GM19324 (cell line): ENCODE data around the gene OR6J1.
"Not testable (repeated sequence)": the region's sequence is repeated elsewhere in the genome, so short reads cannot be mapped to it uniquely, and the experiment has no call there.

Experiments
- ATAC-seq: cut with Tn5 transposase; IDR thresholded peaks from one replicate; pipeline ENCODE4 v1.9.1; 2021; ENCODE audit warnings: mild to moderate bottlenecking, moderate library complexity; ENCODE audit not compliant: unreplicated experiment, low FRiP score

The OR6J1 gene

GRCh38 chr14:22644305-22644635 is at the start of gene OR6J1:
Gene OR6J1 (minus strand): TSS chr14:22644352. CDS start chr14:22634811, 9,541 bp downstream.
- no peak for ATAC-seq

DNA sequence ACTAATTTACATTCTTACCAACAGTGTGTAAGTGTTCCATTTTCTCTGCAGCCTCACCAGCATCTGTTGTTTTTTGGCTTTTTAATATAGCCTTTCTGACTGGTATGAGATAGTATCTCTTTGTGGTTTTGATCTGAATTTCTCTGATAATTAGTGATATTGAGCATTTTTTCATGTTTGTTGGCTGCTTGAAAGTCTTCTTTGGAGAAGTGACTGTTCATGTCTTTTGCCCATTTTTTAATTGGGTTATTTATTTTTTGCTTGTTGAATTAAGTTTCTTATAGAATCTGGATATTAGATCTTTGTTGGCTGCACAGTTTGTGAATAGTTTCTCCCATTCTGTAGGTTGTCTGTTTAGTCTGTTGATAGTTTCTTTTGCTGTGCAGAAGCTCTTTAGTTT is 48.0 kb upstream of the OR6J1 start:
- no peak for ATAC-seq

GRCh38 chr14:22691171-22691570 is 47.0 kb upstream of the OR6J1 start:
- ATAC-seq: no peak

DNA sequence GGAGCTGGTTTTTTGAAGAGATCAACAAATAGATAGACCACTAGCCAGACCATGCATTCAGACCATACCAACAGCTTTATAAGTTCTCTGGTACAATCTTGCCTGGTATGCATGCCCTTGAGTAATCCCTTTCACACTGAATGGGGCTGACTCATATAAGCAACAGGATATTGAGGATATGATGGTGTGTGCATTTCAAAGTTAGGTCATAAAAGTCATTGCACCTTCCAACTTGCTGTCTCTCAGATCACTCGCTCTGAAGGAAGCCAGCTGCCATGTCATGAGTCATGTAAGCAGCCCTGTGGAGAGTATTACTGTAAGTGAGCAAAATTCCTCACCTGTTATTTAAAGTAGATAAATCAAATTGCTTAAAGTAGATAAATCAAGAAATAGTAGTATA is 45.0 kb upstream of the OR6J1 start:
- ATAC-seq: no peak

GRCh38 chr14:22687969-22688368 is 43.8 kb upstream of the OR6J1 start:
- ATAC-seq: not testable (repeated sequence)

DNA sequence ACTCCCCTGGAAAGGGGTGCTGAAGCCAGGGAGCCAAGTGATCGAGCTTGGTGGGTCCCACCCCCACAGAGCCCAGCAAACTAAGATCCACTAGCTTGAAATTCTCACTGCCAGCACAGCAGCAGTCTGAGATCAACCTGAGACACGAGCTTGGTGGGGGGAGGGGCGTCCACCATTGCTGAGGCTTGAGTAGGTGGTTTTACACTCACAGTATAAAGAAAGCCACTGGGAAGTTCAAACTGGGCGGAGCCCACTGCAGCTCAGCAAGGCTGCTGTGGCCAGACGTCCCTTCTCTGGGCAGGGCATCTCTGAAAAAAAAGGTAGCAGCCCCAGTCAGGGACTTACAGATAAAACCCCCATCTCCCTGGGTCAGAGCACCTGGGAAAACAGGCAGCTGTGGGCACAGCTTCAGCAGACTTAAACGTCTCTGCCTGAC is 42.0 kb upstream of the OR6J1 start:
- not testable (repeated sequence) for ATAC-seq

- no peak for ATAC-seq
These were observed 41.3 kb upstream of the OR6J1 start for GRCh38 chr14:22685467-22685866.

DNA sequence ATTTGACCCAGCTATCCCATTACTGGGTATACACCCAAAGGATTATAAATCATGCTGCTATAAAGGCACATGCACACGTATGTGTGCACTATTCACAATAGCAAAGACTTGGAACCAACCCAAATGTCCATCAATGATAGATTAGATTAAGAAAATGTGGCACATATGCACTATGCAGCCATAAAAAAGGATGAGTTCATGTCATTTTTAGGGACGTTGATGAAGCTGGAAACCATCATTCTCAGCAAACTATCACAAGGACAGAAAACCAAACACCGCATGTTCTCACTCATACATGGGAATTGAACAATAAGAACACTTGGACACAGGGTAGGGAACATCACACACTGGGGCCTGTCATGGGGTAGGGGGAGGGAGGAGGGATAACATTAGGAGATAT is 39.3 kb upstream of the OR6J1 start:
- ATAC-seq: not testable (repeated sequence)

DNA sequence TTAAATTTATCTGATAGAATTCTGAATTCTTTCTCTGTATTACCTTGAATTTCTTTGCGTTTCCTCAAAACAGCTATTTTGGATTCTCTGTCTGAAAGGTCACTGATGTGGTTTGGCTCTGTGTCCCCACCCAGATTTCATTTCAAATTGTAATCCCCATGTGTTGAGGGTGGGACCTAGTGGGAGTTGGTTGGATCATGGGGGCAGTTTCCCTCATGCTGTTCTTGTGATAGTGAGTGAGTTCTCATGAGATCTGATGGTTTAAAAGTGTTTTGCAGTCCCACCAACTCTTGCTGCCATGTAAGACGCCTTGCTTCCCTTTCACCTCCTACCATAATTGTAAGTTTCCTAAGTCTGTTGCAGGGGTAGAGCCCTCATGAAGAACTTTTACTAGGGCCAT is 34.1 kb upstream of the OR6J1 start:
- ATAC-seq: no peak

DNA sequence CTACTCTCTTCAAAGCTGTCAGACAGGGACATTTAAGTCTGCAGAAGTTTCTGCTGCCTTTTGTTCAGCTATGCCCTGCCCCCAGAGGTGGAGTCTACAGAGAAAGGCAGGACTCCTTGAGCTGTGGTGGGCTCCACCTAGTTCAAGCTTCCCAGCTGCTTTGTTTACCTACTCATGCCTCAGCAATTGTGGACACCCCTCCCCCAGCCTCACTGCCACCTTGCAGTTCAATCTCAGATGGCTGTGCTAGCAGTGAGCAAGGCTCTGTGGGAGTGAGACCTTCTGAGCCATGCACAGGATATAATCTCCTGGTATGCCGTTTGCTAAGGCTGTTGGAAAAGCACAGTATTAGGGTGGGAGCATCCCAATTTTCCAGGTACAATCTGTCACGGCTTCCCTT is 33.4 kb upstream of the OR6J1 start:
- not testable (repeated sequence) for ATAC-seq

- ATAC-seq: no peak
These were observed 27.5 kb upstream of the OR6J1 start for GRCh38 chr14:22671622-22672021.

GRCh38 chr14:22668863-22669262 is 24.7 kb upstream of the OR6J1 start:
- ATAC-seq: no peak

GRCh38 chr14:22668417-22668816 is 24.3 kb upstream of the OR6J1 start:
- ATAC-seq: no peak

DNA sequence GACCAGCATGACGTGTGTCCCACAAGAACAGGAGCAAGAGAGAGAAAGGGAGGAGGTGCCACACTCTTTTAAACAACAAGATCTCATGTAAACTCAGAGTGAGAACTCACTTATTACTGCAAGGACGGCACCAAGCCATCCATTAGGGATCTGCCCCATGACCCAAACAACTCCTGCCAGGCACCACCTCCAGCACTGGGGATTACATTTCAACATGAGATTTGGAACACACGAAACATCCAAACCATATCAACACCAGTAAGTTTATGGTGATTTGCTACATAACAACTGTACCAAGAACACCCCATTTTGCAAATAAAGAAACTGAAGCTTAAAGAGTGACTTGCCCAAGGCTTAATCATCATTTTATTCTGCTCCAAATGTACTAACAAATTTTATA is 23.7 kb upstream of the OR6J1 start:
- no peak for ATAC-seq

- ATAC-seq: no peak
These were observed 22.2 kb upstream of the OR6J1 start for GRCh38 chr14:22666203-22666893.

DNA sequence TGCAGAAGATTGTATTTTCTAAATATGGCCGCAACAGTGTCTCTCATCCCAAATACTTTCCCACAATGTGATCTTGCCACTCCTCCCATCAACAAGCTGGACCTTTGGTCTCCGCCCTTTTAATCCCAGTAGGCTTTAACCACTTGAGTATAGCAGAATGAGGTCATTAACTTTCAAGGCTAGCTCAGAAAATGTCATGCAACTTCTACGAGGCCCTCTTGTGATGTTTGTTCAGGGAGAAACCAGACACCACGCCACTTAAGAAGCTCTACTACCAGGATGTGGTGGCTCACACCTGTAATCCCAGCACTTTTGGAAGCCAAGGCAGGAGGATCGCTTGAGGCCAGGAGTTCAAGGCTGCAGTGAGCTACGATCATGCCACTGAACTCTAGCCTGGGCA is 20.1 kb upstream of the OR6J1 start:
- ATAC-seq: no peak

GRCh38 chr14:22660654-22661053 is 16.5 kb upstream of the OR6J1 start:
- ATAC-seq: no peak

DNA sequence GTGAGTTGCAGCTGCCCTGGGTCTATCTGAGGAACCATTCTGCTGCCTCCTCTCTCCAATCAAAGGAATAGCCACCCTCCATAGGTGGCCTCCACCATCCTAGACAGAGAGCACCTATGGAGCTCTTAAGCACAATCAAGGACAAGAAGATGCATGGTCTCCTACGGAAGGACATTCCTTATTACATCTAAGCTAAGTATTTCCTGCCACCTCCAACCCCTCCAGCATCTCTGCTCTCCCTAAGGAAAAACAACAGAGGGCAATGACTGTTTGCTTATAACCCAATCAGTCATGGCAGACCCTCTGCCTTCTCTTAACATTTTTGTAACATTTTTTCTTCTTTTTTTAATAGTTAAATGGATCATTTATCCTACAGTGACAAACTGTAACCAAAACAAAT is 14.8 kb upstream of the OR6J1 start:
- no peak for ATAC-seq

DNA sequence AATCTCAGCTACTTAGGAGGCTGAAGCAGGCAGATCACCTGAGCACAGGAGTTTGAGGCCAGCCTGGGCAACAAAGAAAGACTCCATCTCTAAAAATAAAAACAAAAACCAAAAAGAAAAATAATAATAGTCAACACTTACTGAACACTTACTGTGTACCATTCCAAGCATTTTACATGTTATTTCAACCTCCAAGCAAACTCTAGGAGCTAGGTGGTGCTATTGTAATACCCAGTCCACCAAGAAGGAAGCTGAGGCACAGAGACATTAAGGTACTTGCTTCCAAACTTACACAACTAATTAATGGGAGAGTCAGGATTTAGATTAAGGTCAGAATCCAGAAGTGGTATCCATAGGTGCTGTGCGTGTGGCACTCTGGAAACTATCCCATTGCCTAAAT is 13.7 kb upstream of the OR6J1 start:
- no peak for ATAC-seq

- no peak for ATAC-seq
These were observed 13.0 kb upstream of the OR6J1 start for GRCh38 chr14:22656945-22657731.

GRCh38 chr14:22656226-22656625 is 12.1 kb upstream of the OR6J1 start:
- no peak for ATAC-seq

- no peak for ATAC-seq
These were observed 9.0 kb upstream of the OR6J1 start for GRCh38 chr14:22653012-22653621.
